ENCODE results near the gene SCRN1.

Gene SCRN1

DNA sequence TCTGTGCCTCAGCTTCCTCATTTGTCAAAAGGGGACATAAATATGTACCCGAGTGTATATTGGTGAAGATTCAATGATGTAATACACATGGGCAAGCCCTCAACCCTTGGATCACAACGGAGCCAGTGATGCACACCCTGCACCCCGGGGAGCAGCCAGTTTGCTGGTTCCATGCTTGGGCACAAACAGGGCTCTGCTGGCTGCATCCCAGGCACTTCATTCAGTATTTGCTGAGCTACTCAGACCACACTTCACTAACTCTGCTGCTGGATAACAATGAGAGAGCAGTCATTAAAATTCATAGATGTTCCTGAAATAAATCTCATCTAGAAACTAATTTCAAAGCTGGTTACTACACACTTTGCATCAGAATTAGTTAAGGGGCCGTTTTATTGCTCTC lies 72.0 kb downstream of the SCRN1 start:
- TF ChIP-seq ZFX (IDR thresholded peaks at IDR 0.05), result no peak
- no peak for TF ChIP-seq CTCF (conservative IDR thresholded peaks at IDR 0.05)
- no peak overlapping the region for H3K27ac ChIP-seq

GRCh38 chr7:29915481-29916215 lies 74.0 kb downstream of the SCRN1 start:
- no peak overlapping the region for H3K27ac ChIP-seq
- TF ChIP-seq CTCF (conservative IDR thresholded peaks at IDR 0.05), result no peak
- no peak for TF ChIP-seq ZFX (IDR thresholded peaks at IDR 0.05)

- TF ChIP-seq CTCF (conservative IDR thresholded peaks at IDR 0.05), result no peak
- no peak for TF ChIP-seq ZFX (IDR thresholded peaks at IDR 0.05)
- no peak overlapping the region for H3K27ac ChIP-seq
Observed at GRCh38 chr7:29914180-29914579, 75.4 kb downstream of the SCRN1 start.

DNA sequence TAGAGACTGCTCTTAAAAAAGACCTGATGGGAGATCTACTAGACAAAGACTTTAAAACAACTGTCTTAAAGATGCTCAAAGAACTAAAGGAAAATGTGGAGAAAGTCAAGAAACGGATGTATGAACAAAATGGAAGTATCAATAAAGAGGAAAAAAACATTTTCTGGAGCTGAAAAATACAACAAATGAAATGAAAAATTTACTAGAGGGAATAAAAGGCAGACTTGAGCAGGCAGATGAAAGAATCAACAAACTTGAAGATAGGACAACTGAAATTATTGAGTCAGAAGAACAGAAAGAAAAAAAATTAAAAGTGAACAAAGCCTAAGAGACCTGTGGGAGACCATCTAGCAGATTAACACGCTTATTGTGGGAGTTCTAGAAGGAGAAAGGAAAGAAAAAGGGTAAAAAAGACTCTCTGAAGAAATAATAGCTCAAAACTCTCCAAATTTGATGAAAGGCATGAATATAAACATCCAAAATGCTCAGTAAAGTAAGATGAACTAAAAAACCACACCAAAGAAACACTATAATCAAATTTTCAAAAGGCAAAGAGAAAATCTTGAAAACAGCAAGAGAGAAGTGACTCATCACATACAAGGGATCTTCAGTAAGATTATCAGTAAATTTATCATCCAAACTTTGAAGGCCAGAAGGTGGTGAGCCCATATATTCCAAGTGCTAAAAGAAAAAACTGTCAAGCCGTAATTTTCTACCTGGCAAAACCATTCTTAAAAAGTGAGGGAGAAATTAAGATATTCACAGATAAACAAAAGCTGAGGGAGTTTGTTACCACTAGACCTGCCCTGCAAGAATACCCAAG lies 83.2 kb downstream of the SCRN1 start:
- no peak for TF ChIP-seq ZFX (IDR thresholded peaks at IDR 0.05)
- TF ChIP-seq CTCF (conservative IDR thresholded peaks at IDR 0.05), result no peak
- no peak overlapping the region for H3K27ac ChIP-seq

GRCh38 chr7:29900745-29901144 lies 88.9 kb downstream of the SCRN1 start:
- H3K27ac ChIP-seq, result no peak overlapping the region

DNA sequence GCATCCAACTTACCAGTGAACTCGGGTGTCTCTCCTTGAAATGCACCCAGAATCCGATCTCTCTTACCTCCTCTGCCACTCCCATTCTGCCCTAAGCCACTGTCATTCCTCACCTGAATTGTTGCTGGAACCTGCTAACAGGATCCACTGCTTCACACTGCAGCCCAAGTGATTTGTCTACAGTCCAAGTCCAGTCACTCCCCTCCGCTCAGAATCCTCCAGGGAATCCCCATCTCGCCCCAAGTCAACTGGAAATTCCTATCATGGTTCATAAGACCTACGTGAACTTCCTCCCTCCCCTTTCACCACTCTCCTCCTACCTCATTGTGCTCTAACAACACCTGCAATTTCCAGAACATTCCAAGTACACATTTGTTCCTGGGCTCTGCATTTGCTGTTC lies 91.3 kb downstream of the SCRN1 start:
- no peak for TF ChIP-seq CTCF (conservative IDR thresholded peaks at IDR 0.05)
- TF ChIP-seq ZFX (IDR thresholded peaks at IDR 0.05), result no peak
- no peak overlapping the region for H3K27ac ChIP-seq

More at GRCh38 chr7:29900745-29901144, 88.9 kb downstream of the SCRN1 start:
- TF ChIP-seq ZFX (IDR thresholded peaks at IDR 0.05), result no peak
- no peak for TF ChIP-seq CTCF (conservative IDR thresholded peaks at IDR 0.05)

Data from C4-2B (cell line).